Endothelial cell of umbilical vein (primary cell): ENCODE measurements around the gene TMEM178A. TPM values are rescaled to one million over a fixed set of nuclear protein-coding genes. Genes with fewer than 3 reads are reported as not detected.
A peak's percentile ranks its signal among the peaks of the same experiment; 100 is the strongest.

Source experiments
- BruUV-seq: library from RNA; stranded (reverse); fragments of 400-500 nt; replicated peaks from 2 replicates; lab custom pipeline; 2021; lab: Mats Ljungman, UMichigan
- CTCF ChIA-PET: fragments of 300-600, 350-600 bp; sonication (Branson Sonifier 250); formaldehyde crosslinking; loops from one replicate; lab custom pipeline; 2021; ENCODE audit warnings: antibody characterized with exemption, inconsistent platforms; lab: Charles Lee
- POLR2A ChIA-PET: fragments of 300-600, 350-600 bp; sonication (Branson Sonifier 250); formaldehyde crosslinking; loops from one replicate; lab custom pipeline; 2021; ENCODE audit warnings: antibody characterized with exemption, inconsistent platforms; lab: Charles Lee
- DNase-seq: peaks from one replicate; pipeline ENCODE4 v3.0.0-alpha.2; 2011; ENCODE audit warnings: low read depth, low spot score
- FAIRE-seq: peaks from 2 replicates; lab custom pipeline; 2011; peaks lifted over from hg19 to GRCh38; lab: Jason Lieb, UNC
- H2AFZ ChIP-seq: 2 replicates; pipeline ENCODE4 v1.6.0; 2012; ENCODE audit warnings: low read depth, low read length, control low read depth, inconsistent platforms
- H3K27ac ChIP-seq: 2 replicates; pipeline ENCODE4 v1.5.1; 2011; ENCODE audit warnings: low read depth, mild to moderate bottlenecking, control low read depth, low read length, moderate library complexity; ENCODE audit not compliant: insufficient read depth
- H3K27me3 ChIP-seq, 2 experiments: 2 replicates each; pipeline versions ENCODE4 v1.6.0 to v1.6.1; 2011; ENCODE audit warnings: low read length in 2 of 2, mixed read lengths in 1 of 2; ENCODE audit not compliant: control insufficient read depth in 2 of 2, insufficient read depth in 2 of 2
- H3K36me3 ChIP-seq, 2 experiments: 2 replicates in 1 of 2; 3 replicates in 1 of 2; pipeline ENCODE4 v1.5.1; 2011; ENCODE audit warnings: low read length in 2 of 2, mild to moderate bottlenecking in 1 of 2, moderate library complexity in 1 of 2; ENCODE audit not compliant: control insufficient read depth in 2 of 2, insufficient read depth in 2 of 2; ENCODE audit errors: extremely low read depth in 1 of 2
- H3K4me1 ChIP-seq: 3 replicates; pipeline ENCODE4 v1.5.1; 2011; ENCODE audit warnings: mild to moderate bottlenecking, low read length; ENCODE audit not compliant: control insufficient read depth, insufficient read depth; ENCODE audit errors: extremely low read depth
- H3K4me2 ChIP-seq: 2 replicates; pipeline ENCODE4 v1.6.1; 2011; ENCODE audit warnings: low read length, control low read depth, mixed read lengths; ENCODE audit not compliant: insufficient read depth
- H3K4me3 ChIP-seq, 3 experiments: fragments of 200-600 bp in 1 of 3; sonication (generic), shearing (Covaris generic) in 1 of 3; replicated peaks in 1 of 3; 2 replicates each; pipeline ENCODE4 v1.5.1; 2011 to 2016; ENCODE audit warnings: control low read depth in 3 of 3, low read length in 3 of 3, mild to moderate bottlenecking in 2 of 3, inconsistent platforms in 1 of 3, low read depth in 1 of 3, moderate library complexity in 1 of 3; ENCODE audit not compliant: insufficient read depth in 1 of 3
- H3K79me2 ChIP-seq: 2 replicates; pipeline ENCODE4 v1.6.0; 2012; ENCODE audit warnings: low read length, inconsistent platforms; ENCODE audit not compliant: control insufficient read depth, insufficient read depth
- H3K9ac ChIP-seq: replicated peaks from 2 replicates; pipeline ENCODE3; 2011; ENCODE audit warnings: low read length, control low read depth; ENCODE audit not compliant: insufficient read depth; ENCODE audit errors: extremely low read depth
- H3K9me1 ChIP-seq: replicated peaks from 3 replicates; pipeline ENCODE4 v1.6.0; 2011; ENCODE audit warnings: mild to moderate bottlenecking, low read length; ENCODE audit not compliant: control insufficient read depth, insufficient read depth; ENCODE audit errors: extremely low read depth
- H3K9me3 ChIP-seq: replicated peaks from 2 replicates; pipeline ENCODE4 v1.5.1; 2012; ENCODE audit warnings: low read length, inconsistent platforms; ENCODE audit not compliant: control insufficient read depth, insufficient read depth
- H4K20me1 ChIP-seq: replicated peaks from 2 replicates; pipeline ENCODE3; 2011; ENCODE audit warnings: mild to moderate bottlenecking, low read length; ENCODE audit not compliant: control insufficient read depth, insufficient read depth; ENCODE audit errors: extremely low read depth
- CTCF ChIP-seq, 2 donors: IDR thresholded peaks; 1 replicate in 1 of 2; 2 replicates in 1 of 2; pipeline ENCODE4 v1.5.1; 2011; ENCODE audit warnings: low read length in 2 of 2, mild to moderate bottlenecking in 2 of 2, moderate library complexity in 2 of 2, control low read depth in 1 of 2, inconsistent platforms in 1 of 2, low read depth in 1 of 2; ENCODE audit not compliant: insufficient read depth in 1 of 2; ENCODE audit errors: extremely low read depth in 1 of 2
- EZH2 ChIP-seq: IDR thresholded peaks from 2 replicates; pipeline ENCODE4 v1.6.1; 2012; ENCODE audit warnings: borderline replicate concordance, low read depth, mild to moderate bottlenecking, moderate library complexity, low read length, inconsistent platforms; ENCODE audit not compliant: severe bottlenecking
- JUN ChIP-seq: IDR thresholded peaks from 2 replicates; pipeline ENCODE4 v1.6.1; 2011; ENCODE audit warnings: borderline replicate concordance, low read depth; ENCODE audit not compliant: insufficient read length, insufficient read depth
- MYC ChIP-seq: IDR thresholded peaks from one replicate; pipeline ENCODE4 v1.6.1; 2011; ENCODE audit warnings: mild to moderate bottlenecking, low read depth, low read length
- POLR2A ChIP-seq: IDR thresholded peaks from 2 replicates; pipeline ENCODE4 v1.6.1; 2012; ENCODE audit warnings: low read depth, mild to moderate bottlenecking, control low read depth, low read length
- dilution Hi-C: fragments of 300-500 bp; cut with MboI; formaldehyde crosslinking; loops from one replicate; pipeline ENCODE4 v1.15.0; 2019; ENCODE audit warnings: low sequenced_read_pairs; ENCODE audit not compliant: extremely low pct_ligation_motif_present
- intact Hi-C: fragments of 100-400 bp; cut with micrococcal nuclease; formaldehyde crosslinking; loops from one replicate; pipeline ENCODE4 v1.10.0; 2022
- polyA plus RNA-seq, 4 experiments: library from polyadenylated mRNA; depleted of rRNA in 3 of 4; stranded (reverse) in 3 of 4; unstranded in 1 of 4; fragments of >200 nt; gene quantifications; 2 replicates each; pipeline versions ENCODE4 v1.2.1 to v1.2.3, GENCODE V29; 2011 to 2012; ENCODE audit warnings: missing spikeins in 1 of 4
- total RNA-seq: library from RNA; stranded (reverse); gene quantifications from 2 replicates; pipeline ENCODE4 v1.2.3, GENCODE V29; 2021
- TF ChIP-seq, protein P1 (sequence below): IDR thresholded peaks from 2 replicates; pipeline ENCODE4 v1.6.1; 2011; ENCODE audit not compliant: insufficient read depth, insufficient read length

TMEM178A gene
- total and polyA plus RNA-seq, 2 donors (not counting 3 experiments of a cell fraction or from before 2014, with no cell fraction given): 1.5 to 2.8 TPM

DNA sequence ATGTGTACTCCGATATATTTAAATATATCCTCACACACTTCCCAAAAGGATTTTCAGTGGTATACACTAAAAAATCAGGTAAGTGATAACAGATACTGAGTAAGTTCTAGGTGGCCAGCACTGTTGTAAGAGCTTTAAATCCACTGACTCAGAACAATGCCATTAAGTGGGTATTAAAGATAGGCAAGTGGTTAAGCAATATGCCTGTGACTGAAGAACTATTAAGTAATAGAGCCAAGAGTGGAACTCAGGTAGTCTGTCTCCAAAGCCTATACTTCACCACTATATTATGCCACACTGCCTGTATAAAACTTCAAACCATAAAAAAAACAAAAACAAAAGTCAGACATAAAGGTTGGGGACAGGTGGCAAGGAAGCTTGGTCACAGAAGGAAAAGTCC, 76.2 kb downstream of the TMEM178A start:
- H3K36me3 ChIP-seq: peaks cover 6 to 14% of the 10 kb centered on the region in 2 experiments
- no peaks in the 10 kb centered on the region for H3K9me1 ChIP-seq
- H3K27me3 ChIP-seq: no peaks in the 10 kb centered on the region
- intact Hi-C loops: no loop called here
- ChIA-PET POLR2A (no interaction called here), CTCF (interaction anchor here (1.6 kb wide), 1 partner anchor 12 kb away, joined by 12 read pairs; no protein-coding TSS in a partner anchor)
- dilution Hi-C loops: no loop called here
- H2AFZ ChIP-seq: no peak overlapping the region
- TF ChIP-seq EZH2 (no peak), MYC (no peak), POLR2A (no peak), CTCF (IDR thresholded peaks at IDR 0.05; ENCODE audit: extremely low read depth in 1 of 2, insufficient read depth in 1 of 2, low read depth in 1 of 2, low read length in 2 of 2) (no peak)
- TF ChIP-seq, protein P1, sequence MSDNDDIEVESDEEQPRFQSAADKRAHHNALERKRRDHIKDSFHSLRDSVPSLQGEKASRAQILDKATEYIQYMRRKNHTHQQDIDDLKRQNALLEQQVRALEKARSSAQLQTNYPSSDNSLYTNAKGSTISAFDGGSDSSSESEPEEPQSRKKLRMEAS: no peak
- no peak overlapping the region for H3K9ac ChIP-seq
- no peak overlapping the region for H3K4me3 ChIP-seq
- DNase-seq (no peak), FAIRE-seq (no peak)
- H3K9me3 ChIP-seq: no peaks in the 10 kb centered on the region
- H3K4me1 ChIP-seq: no peaks in the 10 kb centered on the region
- no peaks in the 10 kb centered on the region for H4K20me1 ChIP-seq
- H3K79me2 ChIP-seq: no peaks in the 10 kb centered on the region
- no peak overlapping the region for H3K4me2 ChIP-seq
- no peak overlapping the region for H3K27ac ChIP-seq
- no TSS peak for BruUV-seq

GRCh38 chr2:39743269-39743776, 77.6 kb downstream of the TMEM178A start:
- intact Hi-C loops (no loop called here), dilution Hi-C loops (no loop called here)
- H3K27me3 ChIP-seq: no peaks in the 10 kb centered on the region
- no peaks in the 10 kb centered on the region for H3K9me3 ChIP-seq
- FAIRE-seq (no peak), DNase-seq (no peak)
- no TSS peak for BruUV-seq
- no peaks in the 10 kb centered on the region for H3K9me1 ChIP-seq
- H3K4me1 ChIP-seq: no peaks in the 10 kb centered on the region
- no peaks in the 10 kb centered on the region for H4K20me1 ChIP-seq
- ChIA-PET CTCF (interaction anchor here (0.6 to 0.9 kb wide), 2 partner anchors 14 to 244 kb away, joined by 3 to 4 read pairs; no protein-coding TSS in a partner anchor), POLR2A (no interaction called here)
- H3K4me3 ChIP-seq: no peak overlapping the region
- TF ChIP-seq JUN (peak; percentile 13), POLR2A (no peak)
- H3K4me2 ChIP-seq: no peak overlapping the region
- H3K27ac ChIP-seq: no peak overlapping the region
- no peak overlapping the region for H3K9ac ChIP-seq
- H2AFZ ChIP-seq: no peak overlapping the region
- peaks cover 5 to 10% of the 10 kb centered on the region in 2 experiments for H3K36me3 ChIP-seq
- no peaks in the 10 kb centered on the region for H3K79me2 ChIP-seq
